Thoracic aorta (tissue), 2 donors: Measurements from ENCODE around the gene P3R3URF. TPM values are rescaled to one million over a fixed set of nuclear protein-coding genes. Genes with fewer than 3 reads are reported as not detected.

Experiments
- ATAC-seq: fragments of 150-250 bp; one replicate; pipeline ENCODE4 v1.8.0; 2017; ENCODE audit warnings: low read depth; ENCODE audit not compliant: insufficient number of reproducible peaks, low FRiP score
- DNase-seq: peaks from one replicate; pipeline ENCODE4 v3.0.0-alpha.2; 2020; ENCODE audit warnings: low spot score
- H3K27ac ChIP-seq, 2 donors: fragments of 200-600 bp; sonication (generic); 1 replicate in 1 of 2; 2 replicates in 1 of 2; pipeline ENCODE4 v1.5.1; 2016; ENCODE audit warnings: mild to moderate bottlenecking in 2 of 2, moderate library complexity in 2 of 2
- H3K27me3 ChIP-seq: fragments of 200-600 bp; sonication (generic); replicated peaks from 2 replicates; pipeline ENCODE4 v1.6.0; 2016; ENCODE audit warnings: mild to moderate bottlenecking; ENCODE audit not compliant: insufficient read depth
- H3K36me3 ChIP-seq: fragments of 200-600 bp; sonication (generic); one replicate; pipeline ENCODE4 v1.5.1; 2016
- H3K4me1 ChIP-seq, 2 donors: fragments of 200-600 bp; sonication (generic); 1 replicate in 1 of 2; 2 replicates in 1 of 2; pipeline versions ENCODE4 v1.5.1 to v1.6.0; 2016; ENCODE audit warnings: low read depth in 2 of 2, mild to moderate bottlenecking in 1 of 2; ENCODE audit not compliant: control insufficient read depth in 1 of 2
- H3K4me3 ChIP-seq: fragments of 200-600 bp; sonication (generic); 2 replicates; pipeline ENCODE4 v1.5.1; 2016; ENCODE audit warnings: mild to moderate bottlenecking
- H3K9me3 ChIP-seq: fragments of 200-600 bp; sonication (generic); 2 replicates; pipeline ENCODE4 v1.5.1; 2016
- total RNA-seq, 2 donors: library from RNA; depleted of rRNA; stranded (reverse); fragments of >200 nt; gene quantifications; one replicate each; pipeline versions ENCODE4 v1.1.0 to v1.2.3, GENCODE V29; 2016
- TF ChIP-seq, protein P1 (sequence below): fragments of 200-600 bp; sonication (generic); IDR thresholded peaks from one replicate; pipeline ENCODE4 v1.5.1; 2019; ENCODE audit warnings: antibody characterized with exemption

Gene P3R3URF
- total RNA-seq, 2 donors from 2014 or later = not detected

DNA sequence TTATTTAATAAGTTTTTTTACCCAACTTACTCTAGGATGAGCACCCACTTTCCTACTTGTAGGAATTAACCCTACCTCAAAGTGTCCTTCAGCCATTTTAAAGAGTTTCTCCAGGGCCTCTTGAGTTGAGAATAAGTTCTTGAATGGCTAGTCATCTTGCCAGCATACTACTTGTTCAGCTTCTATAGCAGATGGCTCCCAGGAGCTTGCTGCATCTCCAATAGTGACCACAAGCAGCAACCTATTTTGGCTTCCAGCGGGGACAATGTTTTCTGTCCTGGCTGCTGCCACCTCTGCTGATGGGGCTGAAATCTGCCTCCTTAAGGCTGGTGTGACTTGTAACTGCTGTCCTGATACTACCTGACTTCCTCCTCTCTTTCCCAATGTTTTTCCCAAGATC lies 23.1 kb downstream of the P3R3URF start:
- Histone ChIP-seq H3K27me3 (no peaks in the 10 kb centered on the region), H3K4me1 (peaks cover 0 to 8% of the 10 kb centered on the region in 2 donors), H3K9me3 (no peaks in the 10 kb centered on the region), H3K36me3 (no peaks in the 10 kb centered on the region), H3K27ac (no peak overlapping the region), H3K4me3 (no peak overlapping the region)
- DNase-seq (no peak), ATAC-seq (no peak)
- TF ChIP-seq, protein P1, sequence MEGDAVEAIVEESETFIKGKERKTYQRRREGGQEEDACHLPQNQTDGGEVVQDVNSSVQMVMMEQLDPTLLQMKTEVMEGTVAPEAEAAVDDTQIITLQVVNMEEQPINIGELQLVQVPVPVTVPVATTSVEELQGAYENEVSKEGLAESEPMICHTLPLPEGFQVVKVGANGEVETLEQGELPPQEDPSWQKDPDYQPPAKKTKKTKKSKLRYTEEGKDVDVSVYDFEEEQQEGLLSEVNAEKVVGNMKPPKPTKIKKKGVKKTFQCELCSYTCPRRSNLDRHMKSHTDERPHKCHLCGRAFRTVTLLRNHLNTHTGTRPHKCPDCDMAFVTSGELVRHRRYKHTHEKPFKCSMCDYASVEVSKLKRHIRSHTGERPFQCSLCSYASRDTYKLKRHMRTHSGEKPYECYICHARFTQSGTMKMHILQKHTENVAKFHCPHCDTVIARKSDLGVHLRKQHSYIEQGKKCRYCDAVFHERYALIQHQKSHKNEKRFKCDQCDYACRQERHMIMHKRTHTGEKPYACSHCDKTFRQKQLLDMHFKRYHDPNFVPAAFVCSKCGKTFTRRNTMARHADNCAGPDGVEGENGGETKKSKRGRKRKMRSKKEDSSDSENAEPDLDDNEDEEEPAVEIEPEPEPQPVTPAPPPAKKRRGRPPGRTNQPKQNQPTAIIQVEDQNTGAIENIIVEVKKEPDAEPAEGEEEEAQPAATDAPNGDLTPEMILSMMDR = no peak

DNA sequence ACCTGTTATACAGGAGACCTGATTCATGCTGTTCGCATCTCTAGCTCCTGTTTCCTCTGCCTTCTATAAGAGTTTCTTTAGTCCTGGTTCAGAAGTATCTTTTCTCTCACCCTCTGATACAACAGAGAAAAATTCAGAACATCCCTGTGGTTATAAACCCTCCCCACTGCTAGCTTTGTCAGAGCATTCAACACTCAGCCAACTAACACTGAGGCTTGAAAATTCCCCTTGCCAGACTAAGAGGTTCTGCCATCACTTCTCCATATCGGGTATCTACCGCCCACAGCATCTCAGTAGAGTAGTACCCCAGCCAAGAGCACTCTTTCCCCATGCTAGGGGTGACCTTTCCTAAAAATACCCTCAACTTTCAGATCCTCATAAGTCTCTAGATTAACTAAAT lies 24.3 kb downstream of the P3R3URF start:
- ATAC-seq (no peak), DNase-seq (no peak)
- TF ChIP-seq, protein P1 = no peak
- Histone ChIP-seq H3K27me3 (no peaks in the 10 kb centered on the region), H3K36me3 (no peaks in the 10 kb centered on the region), H3K27ac (no peak overlapping the region), H3K4me1 (peaks cover 0 to 11% of the 10 kb centered on the region in 2 donors), H3K9me3 (no peaks in the 10 kb centered on the region), H3K4me3 (no peak overlapping the region)

DNA sequence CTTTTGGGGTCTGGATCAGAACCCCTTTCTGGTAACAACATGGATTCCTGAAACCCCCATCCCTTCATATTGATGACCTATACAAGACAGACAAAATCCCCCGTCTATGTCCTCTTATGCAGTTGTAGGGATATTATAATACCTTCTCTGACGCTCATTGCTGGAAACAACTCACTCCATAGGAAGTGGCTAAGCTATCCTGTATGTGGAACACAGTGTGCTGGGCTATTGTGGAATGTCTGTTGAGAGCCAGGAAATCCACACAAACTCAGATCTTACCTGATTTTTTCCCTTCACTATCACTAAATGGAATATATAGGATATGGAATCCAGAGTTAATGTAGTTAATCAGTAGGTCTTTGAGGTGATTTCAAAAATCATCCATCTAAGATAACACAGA lies 26.2 kb downstream of the P3R3URF start:
- DNase-seq (no peak), ATAC-seq (no peak)
- H3K27me3 ChIP-seq = no peaks in the 10 kb centered on the region
- H3K4me3 ChIP-seq = no peak overlapping the region
- H3K9me3 ChIP-seq = no peaks in the 10 kb centered on the region
- TF ChIP-seq, protein P1 = no peak
- peaks cover 0 to 11% of the 10 kb centered on the region in 2 donors for H3K4me1 ChIP-seq
- no peaks in the 10 kb centered on the region for H3K36me3 ChIP-seq
- H3K27ac ChIP-seq = no peak overlapping the region

DNA sequence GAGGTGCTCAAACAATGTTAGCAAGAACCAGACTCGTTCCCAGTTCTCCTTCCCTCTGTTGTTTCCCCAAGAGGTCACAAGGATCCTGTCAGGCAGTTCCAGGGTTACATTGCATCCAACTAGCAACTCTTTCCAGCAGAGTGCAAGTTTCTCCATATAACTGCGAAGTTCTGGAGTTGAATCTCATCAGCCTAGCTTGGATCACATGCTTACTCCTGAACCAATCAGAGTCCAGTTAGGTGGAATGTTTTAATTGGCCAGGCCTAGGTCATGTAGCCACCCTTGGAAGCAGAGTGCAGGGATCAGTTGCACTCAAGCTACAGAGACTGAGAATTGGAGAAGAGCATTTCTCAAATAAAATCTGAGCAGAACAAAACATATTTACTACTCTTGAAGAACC lies 28.0 kb downstream of the P3R3URF start:
- Histone ChIP-seq H3K36me3 (no peaks in the 10 kb centered on the region), H3K27ac (no peak overlapping the region), H3K27me3 (no peaks in the 10 kb centered on the region), H3K9me3 (no peaks in the 10 kb centered on the region), H3K4me3 (no peak overlapping the region), H3K4me1 (peaks cover 0 to 11% of the 10 kb centered on the region in 2 donors)
- DNase-seq (no peak), ATAC-seq (no peak)
- TF ChIP-seq, protein P1 = no peak

DNA sequence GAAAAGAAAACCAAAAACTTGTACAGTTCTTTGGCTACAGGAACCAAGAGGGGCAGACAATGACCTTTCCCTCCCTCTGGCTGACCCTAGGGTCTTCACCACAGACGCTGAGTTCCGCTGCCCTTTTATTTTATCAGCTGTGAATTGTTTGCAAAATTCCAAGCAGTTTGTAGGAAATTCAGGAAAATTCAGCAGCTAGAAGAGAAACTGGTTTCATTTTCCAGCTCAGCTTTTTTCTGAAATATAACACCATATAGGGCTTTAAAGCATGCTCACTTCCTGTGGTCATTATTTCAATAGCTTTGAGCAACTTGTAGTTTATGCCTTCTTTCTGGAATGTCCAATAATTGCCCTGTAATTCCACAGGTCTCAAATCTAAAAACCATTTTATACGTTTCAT lies 38.4 kb downstream of the P3R3URF start:
- no peak for ATAC-seq
- H3K9me3 ChIP-seq = no peaks in the 10 kb centered on the region
- H3K27me3 ChIP-seq = no peaks in the 10 kb centered on the region
- DNase-seq = no peak
- peak overlapping the region; percentile 42 for H3K4me3 ChIP-seq
- no peaks in the 10 kb centered on the region for H3K36me3 ChIP-seq
- peaks cover 3 to 35% of the 10 kb centered on the region in 2 donors for H3K4me1 ChIP-seq
- TF ChIP-seq, protein P1 = no peak
- peak overlapping the region; percentile 19 to 54 for H3K27ac ChIP-seq
